GM18517 (cell line): ENCODE measurements around the gene ACSF3.
"Not testable (repeated sequence)": the region's sequence is repeated elsewhere in the genome, so short reads cannot be mapped to it uniquely, and the experiment has no call there.

Experiments used
- ATAC-seq: cut with Tn5 transposase; IDR thresholded peaks from one replicate; pipeline ENCODE4 v1.9.1; 2021; ENCODE audit warnings: mild to moderate bottlenecking, moderate library complexity; ENCODE audit not compliant: unreplicated experiment

Gene ACSF3

GRCh38 chr16:89156740-89157645 lies 63.3 kb downstream of the ACSF3 start:
- no peak for ATAC-seq

- ATAC-seq: no peak
Measured at GRCh38 chr16:89157778-89158177, 64.1 kb downstream of the ACSF3 start.

- no peak for ATAC-seq
Measured at GRCh38 chr16:89159066-89159849, 65.6 kb downstream of the ACSF3 start.

- no peak for ATAC-seq
Measured at GRCh38 chr16:89159850-89160354, 66.2 kb downstream of the ACSF3 start.

GRCh38 chr16:89160977-89161701 lies 67.5 kb downstream of the ACSF3 start:
- no peak for ATAC-seq

- ATAC-seq: no peak
Measured at GRCh38 chr16:89161763-89162713, 68.4 kb downstream of the ACSF3 start.

- ATAC-seq: no peak
Measured at GRCh38 chr16:89163297-89163696, 69.6 kb downstream of the ACSF3 start.

- ATAC-seq: no peak
Measured at GRCh38 chr16:89164436-89164835, 70.8 kb downstream of the ACSF3 start.

GRCh38 chr16:89164847-89165680 lies 71.4 kb downstream of the ACSF3 start:
- no peak for ATAC-seq

- ATAC-seq: not testable (repeated sequence)
Measured at GRCh38 chr16:89165681-89165979, 72.0 kb downstream of the ACSF3 start.

- no peak for ATAC-seq
Measured at GRCh38 chr16:89166696-89167424, 73.2 kb downstream of the ACSF3 start.

GRCh38 chr16:89167425-89167941 lies 73.8 kb downstream of the ACSF3 start:
- ATAC-seq: no peak

GRCh38 chr16:89168381-89169189 lies 74.9 kb downstream of the ACSF3 start:
- ATAC-seq: no peak

- ATAC-seq: no peak
Measured at GRCh38 chr16:89169778-89170177, 76.1 kb downstream of the ACSF3 start.

- peak; percentile 2 for ATAC-seq
Measured at GRCh38 chr16:89170346-89171215, 76.9 kb downstream of the ACSF3 start.
